H1 (cell line): ENCODE data around the gene CDX2. TPM values are rescaled to one million over a fixed set of nuclear protein-coding genes. Genes with fewer than 3 reads are reported as not detected.

Source experiments
- BRCA1 ChIP-seq: IDR thresholded peaks from 2 replicates; pipeline ENCODE4 v1.6.1; 2012; ENCODE audit warnings: low read depth, low read length, improper control_type of control experiment
- CHD1 ChIP-seq: IDR thresholded peaks from 2 replicates; pipeline ENCODE4 v1.6.1; 2012; ENCODE audit warnings: low read depth, low read length, improper control_type of control experiment
- EZH2 ChIP-seq: fragments of 200-600 bp; sonication (generic); IDR thresholded peaks from 2 replicates; pipeline ENCODE4 v1.7.1; 2012; ENCODE audit warnings: low read depth, mild to moderate bottlenecking, moderate library complexity, low read length, inconsistent platforms; ENCODE audit not compliant: severe bottlenecking
- POU5F1 ChIP-seq: IDR thresholded peaks from 2 replicates; pipeline ENCODE4 v1.6.1; 2011; ENCODE audit warnings: low read depth, mild to moderate bottlenecking, low read length, moderate library complexity
- ZNF274 ChIP-seq: IDR thresholded peaks from 2 replicates; pipeline ENCODE4 v1.7.0; 2012; ENCODE audit warnings: low read length, borderline replicate concordance; ENCODE audit errors: extremely low read depth
- polyA plus RNA-seq, 7 experiments: library from polyadenylated mRNA; depleted of rRNA in 3 of 7; stranded (reverse) in 5 of 7; unstranded in 2 of 7; fragments of >200 nt in 5 of 7; fragments of 200-250 nt in 2 of 7; gene quantifications; 1 replicate in 5 of 7; 2 replicates in 1 of 7; 4 replicates in 1 of 7; pipeline versions ENCODE4 v1.2.1 to v1.2.3, GENCODE V29; 2011 to 2013; ENCODE audit warnings: missing spikeins in 2 of 7, mixed read lengths in 2 of 7
- total RNA-seq: library from RNA; stranded (reverse); fragmentation: NEBNext Ultra II Directional; extraction: Animal tissue kit (Norgen Biotek cat#: 25700); gene quantifications from 2 replicates; pipeline ENCODE4 v1.2.1, GENCODE V29; 2021

The CDX2 gene
- total and polyA plus RNA-seq, 2 of the 8 experiments (the other 6 are each of a cell fraction or from before 2014, with no cell fraction given), result 0.09 TPM; not detected in 1

DNA sequence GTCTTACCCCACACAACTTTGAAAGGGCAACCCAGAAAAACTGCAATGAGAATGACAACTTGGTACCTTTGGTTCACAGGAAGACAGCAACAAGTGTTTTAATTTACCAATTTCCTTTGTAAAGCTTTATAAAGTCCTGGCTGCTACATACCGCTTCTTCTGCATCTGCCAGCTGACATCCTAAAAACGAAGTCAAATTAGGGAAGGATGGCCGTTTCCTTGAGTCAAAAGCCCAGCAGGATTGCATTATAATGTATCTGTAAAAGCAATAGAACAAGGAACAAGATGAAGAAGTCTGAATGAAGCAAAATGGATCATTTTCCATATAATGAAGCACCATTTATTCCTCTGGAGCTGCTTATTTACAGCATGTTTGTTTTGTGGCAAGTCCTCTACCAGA lies 45.2 kb upstream of the CDX2 start (continued):
- no peak for TF ChIP-seq POU5F1
- no peak for TF ChIP-seq BRCA1
- TF ChIP-seq EZH2, result no peak
- TF ChIP-seq CHD1, result no peak
- TF ChIP-seq ZNF274, result no peak
